Activated naive CD4-positive, alpha-beta T cell treated with anti-CD3 and anti-CD28 coated beads, Interleukin-2, amount 50 U/mL, for 24 hours (primary cell): ENCODE measurements around the gene FLRT3.

Experiments used
- H3K27ac Mint-ChIP-seq: one replicate; pipeline ENCODE4 v1.8.0; 2021; ENCODE audit warnings: mild to moderate bottlenecking, mixed read lengths
- H3K27me3 Mint-ChIP-seq: one replicate; pipeline ENCODE4 v1.8.0; 2021; ENCODE audit warnings: mixed read lengths
- H3K36me3 Mint-ChIP-seq: one replicate; pipeline ENCODE4 v1.8.0; 2021; ENCODE audit warnings: mixed read lengths
- H3K4me1 Mint-ChIP-seq: one replicate; pipeline ENCODE4 v1.8.0; 2021; ENCODE audit warnings: mixed read lengths
- H3K4me3 Mint-ChIP-seq: one replicate; pipeline ENCODE4 v1.8.0; 2021; ENCODE audit warnings: mild to moderate bottlenecking, mixed read lengths
- H3K9me3 Mint-ChIP-seq: one replicate; pipeline ENCODE4 v1.8.0; 2021; ENCODE audit warnings: mixed read lengths

The FLRT3 gene

GRCh38 chr20:14336686-14337085 is 726 bp downstream of the FLRT3 start:
- Mint-ChIP-seq H3K4me1 (no peaks in the 10 kb centered on the region), H3K9me3 (peaks cover 7% of the 10 kb centered on the region), H3K36me3 (no peaks in the 10 kb centered on the region), H3K27me3 (no peaks in the 10 kb centered on the region), H3K4me3 (no peak overlapping the region), H3K27ac (no peak overlapping the region)

DNA sequence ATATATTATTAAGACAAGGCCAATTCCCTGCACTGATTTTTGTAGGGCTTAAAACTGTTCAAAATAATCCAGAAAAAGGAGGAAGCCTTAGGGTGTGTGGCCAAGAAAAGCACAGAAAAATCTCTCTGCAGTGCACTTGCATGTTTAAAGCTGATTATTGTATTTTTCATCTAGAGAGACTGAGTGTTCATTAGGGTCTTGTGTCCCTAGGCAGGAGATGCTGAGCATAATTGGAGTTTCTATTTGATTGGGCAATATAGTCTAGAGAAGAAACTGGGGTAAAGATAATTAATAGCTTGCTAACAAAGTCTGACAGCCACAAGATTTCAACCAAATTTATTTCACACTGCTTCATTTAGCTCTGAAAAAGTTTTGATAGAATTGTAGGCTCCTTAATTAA is 2.4 kb downstream of the FLRT3 start:
- Mint-ChIP-seq H3K4me3 (no peak overlapping the region), H3K4me1 (no peaks in the 10 kb centered on the region), H3K27me3 (no peaks in the 10 kb centered on the region), H3K9me3 (peaks cover 4% of the 10 kb centered on the region), H3K36me3 (no peaks in the 10 kb centered on the region), H3K27ac (no peak overlapping the region)

- Mint-ChIP-seq H3K27me3 (no peaks in the 10 kb centered on the region), H3K9me3 (no peaks in the 10 kb centered on the region), H3K4me1 (no peaks in the 10 kb centered on the region), H3K4me3 (no peak overlapping the region), H3K36me3 (no peaks in the 10 kb centered on the region), H3K27ac (no peak overlapping the region)
Observed at GRCh38 chr20:14334306-14334930, 3.0 kb downstream of the FLRT3 start.

DNA sequence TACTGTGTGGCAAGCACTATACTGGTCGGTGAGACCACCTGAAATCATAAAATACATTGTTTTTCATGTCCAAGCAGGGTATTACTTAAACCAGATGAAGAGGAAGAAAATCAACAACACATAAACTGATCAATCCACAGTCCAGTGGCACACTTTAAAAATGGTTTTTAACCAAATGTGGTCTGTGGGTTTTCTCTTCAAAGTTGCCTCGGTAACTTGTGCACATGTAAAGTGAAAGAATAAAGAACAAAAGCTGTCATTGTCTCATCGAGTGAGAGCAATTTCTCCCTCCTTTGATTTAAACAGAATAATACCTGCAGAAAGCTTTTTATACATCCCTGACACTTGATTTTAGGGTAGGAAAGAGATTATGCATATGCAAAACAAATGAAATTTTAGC is 3.7 kb downstream of the FLRT3 start:
- H3K36me3 Mint-ChIP-seq = no peaks in the 10 kb centered on the region
- H3K4me1 Mint-ChIP-seq = no peaks in the 10 kb centered on the region
- H3K27ac Mint-ChIP-seq = no peak overlapping the region
- no peaks in the 10 kb centered on the region for H3K9me3 Mint-ChIP-seq
- no peak overlapping the region for H3K4me3 Mint-ChIP-seq
- no peaks in the 10 kb centered on the region for H3K27me3 Mint-ChIP-seq

- Mint-ChIP-seq H3K4me3 (no peak overlapping the region), H3K27me3 (no peaks in the 10 kb centered on the region), H3K4me1 (no peaks in the 10 kb centered on the region), H3K36me3 (no peaks in the 10 kb centered on the region), H3K27ac (no peak overlapping the region), H3K9me3 (no peaks in the 10 kb centered on the region)
Observed at GRCh38 chr20:14332866-14333265, 4.5 kb downstream of the FLRT3 start.

- H3K27ac Mint-ChIP-seq = no peak overlapping the region
Observed at GRCh38 chr20:14331646-14332045, 5.8 kb downstream of the FLRT3 start.

DNA sequence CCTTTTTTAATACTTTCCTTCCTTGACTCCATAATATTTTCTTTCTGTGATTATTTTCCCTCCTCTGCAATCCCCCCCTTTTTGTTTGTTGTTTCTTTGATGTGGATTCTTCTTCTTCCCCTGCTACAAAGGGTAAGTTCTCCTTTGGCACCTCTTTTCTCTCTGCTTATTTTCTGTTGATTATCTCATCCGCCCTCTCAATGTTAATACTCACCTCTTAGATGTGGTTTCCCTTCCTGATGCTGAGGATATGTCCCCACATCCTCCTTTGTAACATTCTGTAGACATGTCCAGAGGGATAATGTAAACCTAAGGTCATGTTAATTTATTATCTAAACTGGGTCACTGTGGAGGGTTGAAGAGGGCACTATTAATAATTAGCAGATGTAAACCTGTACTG is 17.7 kb downstream of the FLRT3 start:
- H3K4me1 Mint-ChIP-seq = no peaks in the 10 kb centered on the region

More at GRCh38 chr20:14331646-14332045, 5.8 kb downstream of the FLRT3 start:
- Mint-ChIP-seq H3K4me3 (no peak overlapping the region), H3K36me3 (no peaks in the 10 kb centered on the region), H3K9me3 (no peaks in the 10 kb centered on the region), H3K27me3 (no peaks in the 10 kb centered on the region), H3K4me1 (no peaks in the 10 kb centered on the region)

DNA sequence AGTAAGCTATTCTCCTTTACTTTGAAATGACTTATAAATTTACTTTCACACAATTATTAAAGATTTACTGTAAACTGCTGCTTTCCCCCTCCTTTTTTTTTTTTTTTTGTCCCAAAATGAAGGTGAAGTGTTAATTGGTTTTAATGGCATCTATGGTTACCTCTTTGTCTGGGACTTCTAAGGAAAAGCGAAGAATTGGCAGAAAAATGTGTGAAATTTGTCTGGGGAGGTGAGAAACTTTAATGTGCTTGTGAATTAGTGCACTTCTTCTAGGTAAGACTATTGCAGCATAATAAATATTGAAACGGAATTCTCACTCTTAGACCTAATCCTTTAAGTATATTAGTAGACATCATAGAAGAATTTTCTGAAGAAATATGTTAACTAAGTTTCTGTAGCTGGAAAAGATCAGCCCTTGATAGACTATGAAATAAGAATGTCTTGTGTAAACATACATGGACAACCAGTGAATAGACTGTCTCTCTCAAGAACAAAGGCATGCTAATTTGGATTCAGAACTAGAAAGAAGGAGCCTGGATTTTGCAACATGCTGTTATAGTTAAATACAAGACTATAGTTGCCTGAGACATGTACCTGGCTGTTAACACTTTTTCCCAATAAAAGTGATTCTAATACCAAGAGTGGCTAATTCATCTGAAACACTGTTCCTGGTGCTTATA is 23.9 kb downstream of the FLRT3 start:
- no peaks in the 10 kb centered on the region for H3K27me3 Mint-ChIP-seq
- no peaks in the 10 kb centered on the region for H3K4me1 Mint-ChIP-seq
- no peak overlapping the region for H3K4me3 Mint-ChIP-seq
- H3K27ac Mint-ChIP-seq = no peak overlapping the region
- peaks cover 2% of the 10 kb centered on the region for H3K9me3 Mint-ChIP-seq
- no peaks in the 10 kb centered on the region for H3K36me3 Mint-ChIP-seq

More for the DNA sequence above, 17.7 kb downstream of the FLRT3 start:
- H3K27ac Mint-ChIP-seq = no peak overlapping the region
- H3K27me3 Mint-ChIP-seq = no peaks in the 10 kb centered on the region
- no peak overlapping the region for H3K4me3 Mint-ChIP-seq
- no peaks in the 10 kb centered on the region for H3K36me3 Mint-ChIP-seq
- H3K9me3 Mint-ChIP-seq = peaks cover 8% of the 10 kb centered on the region

DNA sequence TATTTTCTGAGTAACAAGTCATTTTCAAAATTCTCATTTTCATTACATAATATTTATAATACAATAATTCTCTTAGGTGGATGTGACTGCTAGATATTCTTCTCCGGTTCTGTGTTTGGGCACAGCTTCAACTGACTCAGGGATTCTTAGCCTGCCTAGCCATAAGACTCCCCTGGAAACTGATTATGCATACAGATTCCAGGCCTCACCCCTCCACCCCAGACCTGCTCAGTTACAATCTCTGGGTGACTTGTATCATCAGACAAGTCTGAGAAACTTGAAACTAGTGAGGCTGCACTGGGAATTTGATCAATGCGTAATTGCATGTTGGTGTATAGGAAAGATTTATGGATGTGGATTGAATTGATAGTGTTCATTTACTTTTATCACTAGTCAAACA is 25.4 kb downstream of the FLRT3 start:
- H3K4me1 Mint-ChIP-seq = no peaks in the 10 kb centered on the region
- H3K27me3 Mint-ChIP-seq = no peaks in the 10 kb centered on the region
- H3K27ac Mint-ChIP-seq = no peak overlapping the region
- H3K36me3 Mint-ChIP-seq = no peaks in the 10 kb centered on the region
- no peak overlapping the region for H3K4me3 Mint-ChIP-seq
- peaks cover 4% of the 10 kb centered on the region for H3K9me3 Mint-ChIP-seq

DNA sequence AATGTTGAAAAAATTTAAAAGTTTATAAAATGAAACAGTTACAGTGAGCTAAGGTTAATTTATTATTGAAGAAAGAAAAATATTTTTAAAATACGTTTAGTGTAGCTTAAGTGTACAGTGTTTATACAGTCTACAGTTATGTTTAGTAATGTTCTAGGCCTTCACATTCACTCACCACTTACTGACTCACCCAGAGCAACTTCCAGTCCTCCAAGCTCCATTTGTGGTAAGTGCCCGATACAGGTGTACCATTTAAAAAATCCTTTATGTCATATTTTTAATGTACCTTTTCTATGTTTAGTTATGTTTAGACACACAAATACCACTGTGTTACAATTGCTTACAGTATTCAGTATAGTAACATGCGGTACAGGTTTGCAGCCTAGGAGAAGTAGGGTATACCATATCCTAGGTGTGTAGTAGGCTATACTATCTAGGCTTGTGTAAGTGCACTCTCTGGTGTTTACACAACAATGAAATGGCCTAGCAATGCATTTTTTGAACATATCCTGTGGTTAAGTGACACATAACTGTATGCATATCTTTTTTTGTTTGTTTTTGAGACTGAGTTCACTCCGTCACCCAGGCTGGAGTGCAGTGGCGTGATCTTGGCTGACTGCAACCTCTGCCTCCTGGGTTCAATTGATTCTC is 26.3 kb downstream of the FLRT3 start:
- H3K4me3 Mint-ChIP-seq = no peak overlapping the region
- H3K27ac Mint-ChIP-seq = no peak overlapping the region
- H3K27me3 Mint-ChIP-seq = no peaks in the 10 kb centered on the region
- no peaks in the 10 kb centered on the region for H3K4me1 Mint-ChIP-seq
- peaks cover 5% of the 10 kb centered on the region for H3K9me3 Mint-ChIP-seq
- H3K36me3 Mint-ChIP-seq = no peaks in the 10 kb centered on the region

GRCh38 chr20:14307956-14308355 is 29.5 kb downstream of the FLRT3 start:
- peaks cover 18% of the 10 kb centered on the region for H3K9me3 Mint-ChIP-seq

DNA sequence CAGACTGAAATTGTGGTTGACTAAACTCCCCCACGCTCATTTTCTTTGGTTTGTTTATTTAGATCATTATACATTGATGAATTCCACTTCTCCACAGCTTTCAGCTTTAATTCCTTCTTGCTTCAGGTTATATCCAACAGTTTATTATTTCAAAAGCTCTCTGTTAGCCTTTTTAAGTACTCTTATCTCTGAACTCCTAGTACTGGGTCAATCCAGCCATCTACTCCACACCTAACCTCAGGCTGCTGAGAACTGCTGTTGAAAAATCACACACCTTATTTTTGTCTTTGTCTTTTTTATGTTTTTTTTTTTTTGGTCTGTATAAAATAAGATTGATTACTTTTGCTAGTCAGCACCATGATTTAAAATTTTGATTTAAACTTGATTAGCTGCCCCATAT is 32.9 kb downstream of the FLRT3 start:
- Mint-ChIP-seq H3K4me3 (no peak overlapping the region), H3K27me3 (no peaks in the 10 kb centered on the region), H3K27ac (no peak overlapping the region), H3K36me3 (no peaks in the 10 kb centered on the region), H3K4me1 (no peaks in the 10 kb centered on the region), H3K9me3 (peaks cover 18% of the 10 kb centered on the region)

More at GRCh38 chr20:14307956-14308355, 29.5 kb downstream of the FLRT3 start:
- H3K4me1 Mint-ChIP-seq = no peaks in the 10 kb centered on the region
- H3K27ac Mint-ChIP-seq = no peak overlapping the region
- H3K36me3 Mint-ChIP-seq = no peaks in the 10 kb centered on the region
- no peak overlapping the region for H3K4me3 Mint-ChIP-seq
- no peaks in the 10 kb centered on the region for H3K27me3 Mint-ChIP-seq

- peaks cover 18% of the 10 kb centered on the region for H3K9me3 Mint-ChIP-seq
- no peaks in the 10 kb centered on the region for H3K4me1 Mint-ChIP-seq
- no peaks in the 10 kb centered on the region for H3K27me3 Mint-ChIP-seq
- H3K27ac Mint-ChIP-seq = no peak overlapping the region
- H3K36me3 Mint-ChIP-seq = no peaks in the 10 kb centered on the region
- no peak overlapping the region for H3K4me3 Mint-ChIP-seq
Observed at GRCh38 chr20:14303651-14304050, 33.8 kb downstream of the FLRT3 start.

- no peak overlapping the region for H3K4me3 Mint-ChIP-seq
- no peaks in the 10 kb centered on the region for H3K36me3 Mint-ChIP-seq
- H3K4me1 Mint-ChIP-seq = no peaks in the 10 kb centered on the region
- H3K27ac Mint-ChIP-seq = no peak overlapping the region
- H3K27me3 Mint-ChIP-seq = no peaks in the 10 kb centered on the region
- peaks cover 14% of the 10 kb centered on the region for H3K9me3 Mint-ChIP-seq
Observed at GRCh38 chr20:14303106-14303505, 34.3 kb downstream of the FLRT3 start.

- no peak overlapping the region for H3K27ac Mint-ChIP-seq
- H3K27me3 Mint-ChIP-seq = no peaks in the 10 kb centered on the region
- H3K36me3 Mint-ChIP-seq = no peaks in the 10 kb centered on the region
- no peaks in the 10 kb centered on the region for H3K4me1 Mint-ChIP-seq
- peaks cover 5% of the 10 kb centered on the region for H3K9me3 Mint-ChIP-seq
- no peak overlapping the region for H3K4me3 Mint-ChIP-seq
Observed at GRCh38 chr20:14299831-14300230, 37.6 kb downstream of the FLRT3 start.

- Mint-ChIP-seq H3K27me3 (no peaks in the 10 kb centered on the region), H3K36me3 (no peaks in the 10 kb centered on the region), H3K27ac (no peak overlapping the region), H3K4me1 (no peaks in the 10 kb centered on the region), H3K9me3 (no peaks in the 10 kb centered on the region), H3K4me3 (no peak overlapping the region)
Observed at GRCh38 chr20:14295770-14296309, 41.6 kb downstream of the FLRT3 start.
